ENCODE data around the gene MUC5B.

GRCh38 chr11:1259076-1259461, 36.2 kb downstream of the MUC5B start:
- TF ChIP-seq, protein P1, sequence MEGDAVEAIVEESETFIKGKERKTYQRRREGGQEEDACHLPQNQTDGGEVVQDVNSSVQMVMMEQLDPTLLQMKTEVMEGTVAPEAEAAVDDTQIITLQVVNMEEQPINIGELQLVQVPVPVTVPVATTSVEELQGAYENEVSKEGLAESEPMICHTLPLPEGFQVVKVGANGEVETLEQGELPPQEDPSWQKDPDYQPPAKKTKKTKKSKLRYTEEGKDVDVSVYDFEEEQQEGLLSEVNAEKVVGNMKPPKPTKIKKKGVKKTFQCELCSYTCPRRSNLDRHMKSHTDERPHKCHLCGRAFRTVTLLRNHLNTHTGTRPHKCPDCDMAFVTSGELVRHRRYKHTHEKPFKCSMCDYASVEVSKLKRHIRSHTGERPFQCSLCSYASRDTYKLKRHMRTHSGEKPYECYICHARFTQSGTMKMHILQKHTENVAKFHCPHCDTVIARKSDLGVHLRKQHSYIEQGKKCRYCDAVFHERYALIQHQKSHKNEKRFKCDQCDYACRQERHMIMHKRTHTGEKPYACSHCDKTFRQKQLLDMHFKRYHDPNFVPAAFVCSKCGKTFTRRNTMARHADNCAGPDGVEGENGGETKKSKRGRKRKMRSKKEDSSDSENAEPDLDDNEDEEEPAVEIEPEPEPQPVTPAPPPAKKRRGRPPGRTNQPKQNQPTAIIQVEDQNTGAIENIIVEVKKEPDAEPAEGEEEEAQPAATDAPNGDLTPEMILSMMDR (IDR thresholded peaks at IDR 0.05): no peak
- no peak for TF ChIP-seq EZH2 (IDR thresholded peaks at IDR 0.05; ENCODE audit: borderline replicate concordance, insufficient read depth, low read depth, low read length, poor library complexity, severe bottlenecking)

Measured in B cell (primary cell).